Keratinocyte (primary cell): ENCODE results near the gene GAS6. TPM values are rescaled to one million over a fixed set of nuclear protein-coding genes. Genes with fewer than 3 reads are reported as not detected.

Experiments used
- DNase-seq: peaks from one replicate; pipeline ENCODE4 v3.0.0-alpha.2; 2011; ENCODE audit warnings: low read depth, missing footprints, low spot score
- FAIRE-seq: peaks from 2 replicates; lab custom pipeline; 2011; peaks lifted over from hg19 to GRCh38; lab: Jason Lieb, UNC
- H2AFZ ChIP-seq: 2 replicates; pipeline ENCODE4 v1.6.0; 2012; ENCODE audit warnings: low read length, control low read depth, inconsistent platforms; ENCODE audit not compliant: control insufficient read depth
- H3K27ac ChIP-seq: 2 replicates; pipeline ENCODE4 v1.5.1; 2011; ENCODE audit warnings: low read length; ENCODE audit not compliant: control insufficient read depth, insufficient read depth
- H3K27me3 ChIP-seq: 3 replicates; pipeline ENCODE4 v1.6.0; 2011; ENCODE audit warnings: low read length; ENCODE audit not compliant: control insufficient read depth, insufficient read depth; ENCODE audit errors: extremely low read depth
- H3K36me3 ChIP-seq, 2 experiments: 2 replicates in 1 of 2; 3 replicates in 1 of 2; pipeline ENCODE4 v1.5.1; 2011; ENCODE audit warnings: low read length in 2 of 2, mild to moderate bottlenecking in 1 of 2; ENCODE audit not compliant: control insufficient read depth in 2 of 2, insufficient read depth in 2 of 2; ENCODE audit errors: extremely low read depth in 1 of 2
- H3K4me1 ChIP-seq: 3 replicates; pipeline ENCODE4 v1.5.1; 2011; ENCODE audit warnings: low read length; ENCODE audit not compliant: control insufficient read depth, insufficient read depth; ENCODE audit errors: extremely low read depth
- H3K4me2 ChIP-seq: 3 replicates; pipeline ENCODE4 v1.6.0; 2011; ENCODE audit warnings: low read depth, low read length; ENCODE audit not compliant: control insufficient read depth, insufficient read depth; ENCODE audit errors: extremely low read depth
- H3K4me3 ChIP-seq, 3 experiments: fragments of 200-600 bp in 1 of 3; sonication (generic) in 1 of 3; 2 replicates in 2 of 3; 3 replicates in 1 of 3; pipeline ENCODE4 v1.5.1; 2011 to 2016; ENCODE audit warnings: low read length in 3 of 3, mild to moderate bottlenecking in 3 of 3, control low read depth in 2 of 3, inconsistent platforms in 1 of 3, low read depth in 1 of 3, mixed read lengths in 1 of 3, mixed run types in 1 of 3, moderate library complexity in 1 of 3; ENCODE audit not compliant: control insufficient read depth in 2 of 3, insufficient read depth in 2 of 3; ENCODE audit errors: extremely low read depth in 1 of 3
- H3K79me2 ChIP-seq: 2 replicates; pipeline ENCODE4 v1.6.0; 2012; ENCODE audit warnings: low read length; ENCODE audit not compliant: control insufficient read depth, insufficient read depth
- H3K9ac ChIP-seq: 3 replicates; pipeline ENCODE4 v1.6.0; 2011; ENCODE audit warnings: low read length; ENCODE audit not compliant: control insufficient read depth, insufficient read depth; ENCODE audit errors: extremely low read depth
- H3K9me1 ChIP-seq: 3 replicates; pipeline ENCODE4 v1.6.0; 2011; ENCODE audit warnings: low read length; ENCODE audit not compliant: control insufficient read depth, insufficient read depth; ENCODE audit errors: extremely low read depth
- H3K9me3 ChIP-seq: 2 replicates; pipeline ENCODE4 v1.5.1; 2012; ENCODE audit warnings: low read depth, low read length; ENCODE audit not compliant: control insufficient read depth
- H4K20me1 ChIP-seq: 3 replicates; pipeline ENCODE4 v1.6.0; 2011; ENCODE audit warnings: low read length; ENCODE audit not compliant: control insufficient read depth, insufficient read depth; ENCODE audit errors: extremely low read depth
- EZH2 ChIP-seq: IDR thresholded peaks from one replicate; pipeline ENCODE4 v1.6.1; 2012; ENCODE audit warnings: inconsistent platforms, mild to moderate bottlenecking, low read length, moderate library complexity
- dilution Hi-C: fragments of 300-500 bp; cut with MboI; formaldehyde crosslinking; loops from one replicate; pipeline ENCODE4 v1.7.0; 2020; ENCODE audit warnings: low sequenced_read_pairs; ENCODE audit not compliant: extremely low pct_ligation_motif_present
- polyA plus RNA-seq, 5 experiments: library from polyadenylated mRNA; depleted of rRNA in 3 of 5; stranded (reverse) in 3 of 5; stranded (forward) in 1 of 5; unstranded in 1 of 5; fragments of >200 nt; gene quantifications; 1 replicate in 1 of 5; 2 replicates in 3 of 5; 3 replicates in 1 of 5; pipeline versions ENCODE4 v1.2.1 to v1.2.3, GENCODE V29; 2011 to 2012; ENCODE audit warnings: missing spikeins in 2 of 5, low read depth in 1 of 5, low replicate concordance in 1 of 5
- TF ChIP-seq, protein P1 (sequence below), 3 experiments: IDR thresholded peaks in 1 of 3; conservative IDR thresholded peaks in 1 of 3; optimal IDR thresholded peaks in 1 of 3; 2 replicates in 2 of 3; 3 replicates in 1 of 3; pipeline versions ENCODE3 to v1.5.1; 2011; ENCODE audit warnings: low read length in 3 of 3, mild to moderate bottlenecking in 3 of 3, moderate library complexity in 2 of 3, control low read depth in 1 of 3, inconsistent platforms in 1 of 3; ENCODE audit not compliant: insufficient read depth in 2 of 3; ENCODE audit errors: extremely low read depth in 1 of 3

The GAS6 gene
- polyA plus RNA-seq, 1 donor (not counting 4 experiments of a cell fraction or from before 2014, with no cell fraction given) = 163 TPM

DNA sequence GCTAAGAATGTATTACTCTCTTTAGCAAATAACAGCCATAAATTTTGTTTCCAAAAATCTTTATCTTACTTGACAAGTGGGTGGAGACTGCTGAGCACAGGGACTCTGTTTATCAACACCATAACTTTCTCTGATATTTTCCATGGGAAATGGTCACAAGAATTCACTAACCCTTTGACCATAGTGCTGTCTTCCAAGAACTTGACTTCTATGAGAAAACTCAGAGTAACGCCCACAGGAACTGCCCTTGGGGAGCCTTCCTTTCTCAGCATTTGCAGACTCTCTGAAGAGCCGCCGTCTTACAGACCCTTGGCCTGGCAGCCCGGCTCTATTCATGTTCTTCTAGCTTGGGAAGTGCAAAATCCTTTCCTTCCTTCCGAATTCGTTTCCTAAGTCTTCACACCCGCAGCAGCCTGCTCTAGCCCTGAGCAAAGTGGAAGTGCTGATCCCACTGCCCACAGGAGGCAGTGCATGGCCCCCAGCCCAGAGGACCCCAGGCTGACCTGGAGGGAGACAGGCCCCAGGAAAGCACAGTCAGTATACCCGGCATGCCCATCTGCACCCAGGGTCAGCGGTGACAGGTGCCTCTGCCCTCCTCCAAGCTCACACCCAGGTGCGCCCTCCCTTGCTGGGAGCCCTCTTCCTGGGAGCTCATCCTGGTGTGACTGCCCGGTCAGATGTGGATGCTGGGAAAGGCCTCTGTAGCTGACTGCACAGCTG lies 10.2 kb downstream of the GAS6 start:
- H2AFZ ChIP-seq = no peak overlapping the region
- FAIRE-seq (no peak), DNase-seq (no peak)
- H3K4me2 ChIP-seq = no peak overlapping the region
- peaks cover 33 to 40% of the 10 kb centered on the region in 2 experiments for H3K36me3 ChIP-seq
- no peak overlapping the region for H3K9ac ChIP-seq
- H3K27ac ChIP-seq = no peak overlapping the region
- dilution Hi-C loops = no loop called here
- H4K20me1 ChIP-seq = peaks cover 73% of the 10 kb centered on the region
- no peak for TF ChIP-seq EZH2
- peaks cover 10% of the 10 kb centered on the region for H3K9me1 ChIP-seq
- no peaks in the 10 kb centered on the region for H3K9me3 ChIP-seq
- no peaks in the 10 kb centered on the region for H3K27me3 ChIP-seq
- peaks cover 95% of the 10 kb centered on the region for H3K79me2 ChIP-seq
- no peak overlapping the region for H3K4me3 ChIP-seq
- peaks cover 60% of the 10 kb centered on the region for H3K4me1 ChIP-seq

DNA sequence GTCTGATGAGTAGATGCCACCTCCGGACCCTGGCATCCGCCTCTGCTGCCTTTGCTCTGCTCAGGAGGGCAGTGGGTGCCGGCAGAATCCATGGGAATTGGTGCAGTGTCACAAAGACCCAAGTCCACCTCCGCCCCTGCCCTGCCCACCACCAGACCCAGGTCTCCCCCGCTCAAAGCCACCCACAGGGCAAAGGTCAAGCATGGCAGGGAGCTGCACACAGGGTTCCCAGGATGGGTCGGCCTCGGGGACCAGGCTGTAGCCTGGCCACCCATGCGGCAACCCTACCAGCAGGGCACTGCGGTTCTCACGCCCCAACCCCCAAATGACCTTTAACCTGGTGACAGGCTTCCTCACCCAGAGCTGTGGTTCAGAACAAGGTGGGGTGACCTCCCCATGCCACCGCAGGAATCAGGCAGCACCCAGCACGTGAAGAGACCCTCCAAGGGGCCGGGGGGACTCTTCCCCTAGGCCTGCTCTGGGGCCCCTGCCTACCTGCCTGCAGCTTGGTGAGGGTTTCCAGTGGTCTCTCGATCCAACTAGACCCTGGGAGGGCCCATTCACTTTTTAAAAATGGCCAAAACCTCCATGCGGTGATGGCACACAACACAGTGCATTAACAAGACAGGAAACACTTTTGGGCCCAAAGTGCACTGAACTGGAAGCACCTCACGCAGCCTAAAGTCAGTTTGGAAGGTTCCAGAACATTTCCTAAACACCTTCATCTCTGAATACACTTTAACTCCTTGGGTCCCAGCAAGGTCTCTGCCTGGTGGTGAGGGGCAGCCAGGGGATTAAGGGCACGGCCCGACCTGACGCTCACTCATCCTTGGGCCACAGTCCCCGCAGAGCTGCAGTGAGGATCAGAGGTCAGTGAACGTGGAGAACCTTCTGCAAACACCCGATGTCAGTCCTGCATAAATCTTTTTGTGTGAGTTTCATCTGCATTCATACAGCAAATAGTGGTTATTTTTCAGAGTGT lies 11.0 kb downstream of the GAS6 start:
- Histone ChIP-seq H3K4me2 (no peak overlapping the region), H3K36me3 (peaks cover 34 to 38% of the 10 kb centered on the region in 2 experiments), H2AFZ (no peak overlapping the region), H3K4me1 (peaks cover 60% of the 10 kb centered on the region), H3K9me3 (no peaks in the 10 kb centered on the region), H4K20me1 (peaks cover 78% of the 10 kb centered on the region), H3K9me1 (peaks cover 12% of the 10 kb centered on the region), H3K79me2 (peaks cover 95% of the 10 kb centered on the region), H3K9ac (no peak overlapping the region), H3K27me3 (no peaks in the 10 kb centered on the region), H3K4me3 (no peak overlapping the region), H3K27ac (no peak overlapping the region)
- FAIRE-seq = no peak
- dilution Hi-C loops = no loop called here
- TF ChIP-seq, protein P1, sequence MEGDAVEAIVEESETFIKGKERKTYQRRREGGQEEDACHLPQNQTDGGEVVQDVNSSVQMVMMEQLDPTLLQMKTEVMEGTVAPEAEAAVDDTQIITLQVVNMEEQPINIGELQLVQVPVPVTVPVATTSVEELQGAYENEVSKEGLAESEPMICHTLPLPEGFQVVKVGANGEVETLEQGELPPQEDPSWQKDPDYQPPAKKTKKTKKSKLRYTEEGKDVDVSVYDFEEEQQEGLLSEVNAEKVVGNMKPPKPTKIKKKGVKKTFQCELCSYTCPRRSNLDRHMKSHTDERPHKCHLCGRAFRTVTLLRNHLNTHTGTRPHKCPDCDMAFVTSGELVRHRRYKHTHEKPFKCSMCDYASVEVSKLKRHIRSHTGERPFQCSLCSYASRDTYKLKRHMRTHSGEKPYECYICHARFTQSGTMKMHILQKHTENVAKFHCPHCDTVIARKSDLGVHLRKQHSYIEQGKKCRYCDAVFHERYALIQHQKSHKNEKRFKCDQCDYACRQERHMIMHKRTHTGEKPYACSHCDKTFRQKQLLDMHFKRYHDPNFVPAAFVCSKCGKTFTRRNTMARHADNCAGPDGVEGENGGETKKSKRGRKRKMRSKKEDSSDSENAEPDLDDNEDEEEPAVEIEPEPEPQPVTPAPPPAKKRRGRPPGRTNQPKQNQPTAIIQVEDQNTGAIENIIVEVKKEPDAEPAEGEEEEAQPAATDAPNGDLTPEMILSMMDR (optimal IDR thresholded peaks at IDR 0.05 in 1 of 3, IDR thresholded peaks at IDR 0.05 in 1 of 3, conservative IDR thresholded peaks at IDR 0.05 in 1 of 3; ENCODE audit: extremely low read depth in 1 of 3, insufficient read depth in 2 of 3, low read length in 3 of 3) = no peak
- no peak for TF ChIP-seq EZH2
- no peak for DNase-seq
